HG03095 (cell line): ENCODE data around the gene ANKS6.

Experiments
- ATAC-seq: cut with Tn5 transposase; IDR thresholded peaks from one replicate; pipeline ENCODE4 v1.9.1; 2021; ENCODE audit warnings: moderate library complexity; ENCODE audit not compliant: unreplicated experiment

Gene ANKS6

DNA sequence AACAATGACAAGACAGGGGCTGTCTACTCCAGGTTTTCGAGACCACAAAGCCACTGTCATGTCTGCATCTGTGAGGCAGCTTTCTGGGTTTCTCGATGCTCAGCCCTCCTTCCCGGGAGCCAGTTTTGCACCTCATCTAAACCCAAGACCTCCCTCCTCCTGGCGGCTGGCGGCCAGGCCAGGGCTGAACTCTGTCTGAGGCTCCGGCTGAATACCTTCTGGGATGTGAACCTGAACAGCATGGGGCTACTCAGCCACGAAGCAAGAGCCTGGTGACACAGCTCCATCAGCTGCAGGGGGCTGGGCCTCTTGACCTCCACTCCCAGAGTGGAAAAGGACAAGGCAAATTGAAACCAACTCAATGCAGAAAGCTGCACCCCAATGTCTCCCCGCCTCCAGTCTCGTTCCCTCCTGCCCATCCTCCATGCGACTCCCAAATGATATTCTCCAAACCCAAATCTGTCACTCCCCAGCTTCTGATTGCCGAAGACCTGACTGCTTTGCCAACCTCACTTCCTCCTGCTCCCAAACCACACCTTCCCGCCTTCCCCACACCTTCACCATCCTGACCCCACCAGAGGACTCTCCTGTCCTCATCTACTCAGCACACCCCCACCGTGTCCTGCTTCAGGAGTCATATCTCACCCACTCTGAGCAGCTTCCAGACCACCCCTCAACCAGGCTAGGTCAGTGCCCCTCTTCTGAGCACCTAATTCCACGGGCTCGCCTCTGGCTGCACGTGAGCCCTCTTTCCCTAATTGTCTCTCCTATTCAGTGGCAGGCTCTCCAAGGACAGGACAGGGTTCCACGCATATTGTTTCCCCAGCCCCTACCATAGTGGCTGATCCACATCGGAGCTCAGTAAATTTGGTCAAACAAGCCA lies 4.5 kb downstream of the ANKS6 start:
- ATAC-seq: no peak

DNA sequence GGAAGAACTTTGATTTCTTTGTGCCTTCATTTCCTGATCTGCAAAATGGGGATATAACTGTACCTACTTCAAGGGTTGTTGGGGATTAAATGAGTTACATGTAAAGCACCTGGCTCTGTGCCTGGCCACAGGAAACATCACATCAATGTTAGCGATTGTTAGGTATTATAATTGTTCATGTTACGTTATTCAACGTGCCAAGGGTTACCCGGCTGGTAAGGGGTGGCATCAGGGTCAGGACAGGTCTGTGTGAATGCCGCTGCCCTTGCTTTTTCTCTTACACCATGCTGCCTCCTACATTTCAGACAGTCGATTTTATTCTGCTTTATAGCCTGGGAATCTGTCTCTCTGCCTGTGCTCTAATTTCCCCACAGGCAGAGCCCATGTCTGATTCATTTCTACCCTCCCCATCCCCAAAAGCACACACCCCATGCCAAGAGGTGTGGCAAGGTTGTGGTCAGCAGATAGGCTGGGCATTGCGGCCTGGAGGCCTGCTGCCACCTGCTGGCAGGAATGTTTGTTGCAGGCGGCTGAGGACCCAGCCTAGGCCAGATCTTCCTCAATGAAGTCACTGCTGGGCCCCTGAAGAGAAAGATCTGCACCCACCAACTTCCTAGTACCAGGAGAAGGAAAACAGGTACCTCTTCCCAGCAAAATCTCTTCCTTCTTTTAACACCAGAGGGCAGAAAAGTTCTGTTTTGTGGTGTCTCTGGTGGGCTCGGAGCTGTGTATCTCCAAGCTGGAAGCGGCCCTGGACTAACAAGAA lies 5.3 kb downstream of the ANKS6 start:
- ATAC-seq: no peak

DNA sequence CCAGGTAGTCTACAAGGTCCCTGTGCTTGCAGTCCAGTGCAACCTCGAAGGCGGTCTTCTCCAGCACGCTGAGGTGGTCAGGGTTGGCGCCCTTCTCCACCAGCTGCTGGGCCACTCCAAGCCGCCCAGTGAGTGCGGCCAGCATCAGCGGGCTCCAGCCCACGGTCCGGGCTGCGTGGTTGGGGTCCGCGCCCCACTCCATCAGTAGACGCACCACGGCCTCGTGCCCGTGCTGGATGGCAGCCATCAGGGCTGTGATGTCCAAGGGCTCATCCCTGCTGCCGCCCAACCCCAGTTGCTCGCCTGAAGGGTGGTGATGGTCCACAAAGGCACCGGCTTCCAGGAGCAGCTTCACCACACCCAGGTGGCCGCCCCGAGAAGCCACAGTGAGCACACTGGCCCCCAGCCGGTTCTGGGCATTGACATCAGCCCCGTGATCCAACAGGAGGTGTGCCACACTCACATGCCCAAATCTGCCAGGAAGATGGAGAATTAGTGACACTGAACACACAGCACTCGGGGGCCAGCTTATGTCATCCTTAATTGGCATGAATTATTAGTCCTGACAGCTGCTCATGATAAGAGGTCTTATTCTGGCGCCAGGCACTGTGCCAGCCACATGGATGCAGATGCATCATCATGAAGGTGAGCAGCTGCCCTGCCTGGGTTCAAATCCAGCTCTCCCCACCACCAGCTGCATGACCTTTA lies 6.1 kb downstream of the ANKS6 start:
- ATAC-seq: no peak

DNA sequence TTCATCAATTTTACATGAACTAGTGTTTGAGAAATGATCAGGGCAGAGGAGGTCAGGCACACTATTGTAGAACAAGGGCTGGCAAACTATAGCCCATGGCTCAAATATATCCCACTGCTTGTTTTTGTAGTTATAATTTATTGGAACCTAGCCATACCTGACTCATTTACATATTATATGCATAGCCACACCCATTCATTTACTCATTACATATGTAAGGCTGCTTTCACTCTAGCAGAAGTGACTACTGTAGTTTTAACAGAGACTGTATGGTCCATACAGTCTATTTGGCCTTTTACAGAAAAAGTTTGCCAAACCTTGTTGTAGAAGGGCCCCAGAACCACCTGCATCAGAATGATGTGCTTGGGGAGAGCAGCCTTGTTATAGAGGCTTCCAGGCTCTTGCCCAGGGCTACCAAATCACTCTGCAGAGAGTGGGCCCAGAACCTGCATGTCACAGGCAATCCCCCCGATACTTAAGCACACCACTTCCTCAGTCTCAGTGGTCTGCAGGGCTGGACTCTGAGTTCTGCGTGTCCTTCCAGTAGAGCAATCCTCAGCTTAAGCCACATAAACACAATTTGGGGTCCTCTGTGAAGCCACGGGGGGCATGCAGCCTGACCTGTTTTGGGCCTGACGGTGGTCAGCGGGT lies 6.7 kb downstream of the ANKS6 start:
- ATAC-seq: no peak

DNA sequence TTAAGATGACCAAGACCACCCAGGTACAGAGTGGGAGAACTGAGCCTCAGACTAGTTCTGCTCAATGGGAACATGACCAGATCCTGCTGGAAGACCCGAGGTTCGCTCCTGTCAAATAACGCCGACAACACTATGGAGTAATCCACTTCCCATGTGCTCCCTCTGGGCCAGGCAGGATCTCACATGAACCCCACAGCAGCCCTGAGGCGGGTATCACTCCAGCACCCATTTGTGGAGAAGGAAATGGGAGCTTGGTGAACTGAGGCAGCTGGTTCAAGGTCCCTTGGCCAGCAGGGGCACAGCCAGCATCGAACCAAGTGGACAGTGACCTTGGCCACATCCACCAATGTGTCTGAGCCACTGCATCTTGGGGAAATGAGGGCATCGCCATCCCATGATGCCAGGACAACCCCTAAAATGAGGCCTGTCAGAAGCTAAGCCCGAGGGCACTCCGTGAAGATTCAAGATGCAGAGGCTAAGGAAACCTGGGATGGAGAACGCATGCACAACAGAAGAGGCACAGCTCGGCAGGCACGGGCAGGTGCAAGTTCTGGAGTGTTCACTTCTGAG lies 8.5 kb downstream of the ANKS6 start:
- no peak for ATAC-seq

DNA sequence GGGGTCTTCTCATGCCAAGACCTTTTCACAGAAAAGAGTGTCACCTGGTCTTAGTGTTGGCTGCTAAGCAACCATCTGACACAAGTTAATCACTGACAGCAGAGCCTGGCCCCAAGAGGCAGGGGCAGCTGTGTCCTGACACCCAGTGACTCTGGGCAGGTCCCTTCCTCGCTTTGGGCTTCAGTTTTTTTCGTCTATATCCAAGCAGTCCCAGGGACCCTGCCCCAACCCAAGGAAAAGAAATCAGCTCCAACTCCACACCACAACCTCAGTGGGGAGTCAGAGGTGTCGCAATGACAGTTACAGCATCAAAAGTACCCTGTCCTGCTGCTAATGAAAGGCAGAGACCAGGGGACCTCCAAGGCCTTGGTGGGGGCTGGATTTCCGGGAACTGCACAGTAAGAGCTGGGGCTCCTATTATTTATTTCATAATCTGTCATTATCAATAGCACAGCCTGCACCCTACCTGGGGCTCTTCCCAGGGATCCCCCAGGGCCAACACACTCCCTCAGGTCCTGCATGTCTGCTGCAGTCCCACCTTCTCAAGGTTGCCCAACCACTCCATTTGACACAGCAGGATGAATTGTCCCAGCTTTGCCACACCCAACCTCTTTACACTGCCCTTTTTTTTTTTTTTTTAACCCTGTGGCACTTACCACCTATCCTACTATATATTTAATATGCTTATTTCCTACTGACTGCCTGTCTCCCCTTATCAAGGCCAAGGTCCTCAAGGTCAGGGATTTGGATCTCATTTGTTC lies 9.4 kb downstream of the ANKS6 start:
- no peak for ATAC-seq

DNA sequence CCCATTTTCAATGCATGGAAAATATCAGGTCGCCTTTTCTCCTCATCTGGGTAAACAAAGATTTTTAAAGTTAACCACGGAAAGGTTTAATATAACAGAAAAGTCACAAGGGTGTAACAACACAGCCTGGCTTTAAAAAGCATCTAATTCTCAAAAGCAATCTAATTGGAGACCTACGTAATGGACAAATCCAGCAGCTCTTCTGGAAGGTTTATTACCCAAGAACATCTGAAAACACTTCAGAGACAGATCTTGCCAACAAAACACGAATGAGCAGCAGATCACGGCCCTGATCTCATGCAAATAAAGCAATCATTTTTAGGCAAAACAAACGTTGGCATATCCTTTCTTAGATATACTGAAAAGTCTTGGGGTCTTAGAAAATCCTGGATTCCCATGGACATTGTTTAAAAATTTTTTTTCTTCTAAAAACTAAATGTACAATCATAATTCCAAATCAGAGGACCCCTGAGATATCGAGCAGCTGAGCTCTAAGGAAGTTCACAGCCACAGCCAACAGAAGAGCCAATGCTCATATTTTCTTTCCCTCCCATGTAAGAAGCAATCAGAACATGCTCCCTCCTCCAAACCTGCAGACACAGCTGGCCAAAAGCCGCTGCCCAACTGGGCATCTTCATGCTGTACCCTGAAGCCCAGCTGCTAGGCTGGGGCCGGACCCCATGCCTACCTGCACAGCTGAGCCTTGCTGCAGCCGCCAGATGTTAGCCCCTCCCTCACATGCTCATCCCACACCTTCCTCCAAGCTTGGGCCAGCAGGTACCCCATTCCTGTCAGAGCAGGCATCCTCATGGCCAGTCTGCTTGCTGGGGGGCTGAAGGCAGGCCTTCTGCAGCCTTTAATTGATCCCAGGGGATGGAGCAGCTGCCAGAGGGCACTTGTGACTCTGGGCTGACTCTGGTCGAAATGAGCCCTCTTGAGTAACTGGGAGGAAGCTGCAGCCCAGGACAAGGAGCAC lies 11.2 kb downstream of the ANKS6 start:
- ATAC-seq: no peak

DNA sequence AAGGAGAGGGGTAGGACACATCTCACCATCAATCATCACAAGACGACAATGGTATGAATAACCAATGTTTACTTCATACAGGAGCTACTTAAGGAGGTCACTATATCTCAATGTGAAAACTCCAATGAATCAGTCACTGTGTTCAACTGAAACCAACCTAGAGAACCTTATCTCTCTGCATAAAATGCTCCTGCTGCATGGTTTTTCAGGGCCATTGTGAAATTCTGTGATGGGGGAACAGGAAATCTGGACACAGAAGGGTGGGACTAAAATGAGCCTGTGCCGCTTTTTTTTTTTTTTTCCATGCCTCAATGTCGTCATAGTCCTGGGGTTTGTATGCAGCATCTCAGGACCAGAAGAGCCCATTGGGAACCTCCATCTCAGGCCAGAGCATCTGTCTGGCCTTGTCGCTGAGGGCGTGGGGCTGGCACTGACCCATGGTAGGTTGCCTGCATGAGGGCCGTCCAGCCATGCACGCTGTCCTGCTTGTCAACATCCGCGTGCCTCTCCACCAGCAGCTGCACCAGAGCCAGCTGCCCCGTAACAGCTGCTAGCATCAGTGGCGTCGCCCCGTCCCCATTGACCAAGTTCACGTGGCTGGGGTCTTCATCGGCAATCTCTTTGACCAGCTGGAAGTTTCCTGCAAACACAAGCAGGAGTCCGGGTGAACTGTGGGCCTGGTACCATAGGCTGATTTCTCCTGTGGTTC lies 12.7 kb downstream of the ANKS6 start:
- ATAC-seq: no peak

DNA sequence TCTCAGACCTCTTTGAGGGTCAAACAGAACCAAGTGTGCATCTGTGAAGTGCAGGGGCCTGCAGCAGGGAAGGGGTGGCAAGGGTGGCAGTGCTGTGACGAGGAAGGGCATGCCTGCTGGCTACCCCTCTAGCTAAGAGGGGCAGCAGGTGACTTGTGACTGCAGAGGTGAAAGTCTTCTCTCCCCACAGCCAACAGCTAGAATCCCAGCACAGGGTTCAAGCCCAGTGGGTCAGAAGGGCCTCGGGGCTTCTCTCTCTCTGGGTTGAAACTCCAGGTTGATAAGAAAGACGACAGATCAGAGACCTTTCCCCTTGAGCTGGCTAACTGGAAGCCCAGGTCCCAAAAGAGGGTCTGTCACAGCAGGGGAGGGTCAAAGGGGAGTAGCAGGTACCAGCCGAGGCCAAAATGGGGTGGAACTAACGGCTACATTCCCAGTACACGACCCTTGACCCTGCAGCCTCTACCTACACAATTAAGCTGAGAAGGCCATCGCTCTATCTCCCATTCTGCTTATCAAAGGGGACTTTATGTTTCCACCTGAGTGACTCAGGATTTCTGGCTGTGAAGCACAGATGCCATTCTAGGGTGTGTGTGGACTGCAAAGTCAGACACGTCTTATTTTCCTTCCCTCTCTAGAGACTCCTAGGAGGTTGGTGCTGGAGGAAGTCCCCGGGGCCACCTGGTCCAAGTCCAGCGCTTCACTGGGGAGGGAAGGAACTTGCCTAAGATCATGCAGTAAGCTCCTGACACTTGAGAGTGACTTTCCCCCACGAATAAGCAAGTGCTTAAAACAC lies 14.6 kb downstream of the ANKS6 start:
- ATAC-seq: no peak

DNA sequence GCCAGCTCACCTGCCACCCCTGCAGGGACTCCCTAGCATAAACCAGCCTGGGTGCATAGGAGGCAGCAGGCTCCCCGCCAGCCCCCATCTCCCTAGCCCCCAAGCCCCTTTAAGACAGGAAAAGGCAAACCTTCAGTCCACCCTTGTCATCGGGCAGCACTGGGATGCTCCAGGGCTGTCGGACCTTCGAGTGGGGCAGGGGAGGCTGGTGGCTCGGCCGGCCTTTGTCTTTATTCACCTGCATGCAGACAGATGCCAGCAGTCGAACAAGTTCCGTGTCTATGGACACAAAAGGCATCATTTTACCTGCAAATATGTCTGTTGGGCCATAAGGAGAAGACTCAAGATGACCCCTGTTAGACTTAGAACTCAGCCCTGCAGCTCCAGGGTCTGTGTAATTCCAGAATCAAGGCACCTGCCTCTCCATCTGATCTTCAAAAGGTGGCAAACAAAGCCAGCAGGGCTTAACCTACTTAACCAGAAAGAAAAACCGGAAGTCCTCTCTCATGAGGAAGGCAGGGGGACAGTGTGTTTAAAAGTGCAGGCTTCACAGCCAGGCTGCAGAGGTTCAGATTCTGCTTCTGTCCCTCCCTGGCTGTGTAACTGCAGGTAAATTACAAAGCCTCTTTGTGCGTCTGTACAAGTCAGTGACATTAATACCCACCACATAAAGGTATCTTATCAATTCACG lies 16.2 kb downstream of the ANKS6 start:
- ATAC-seq: no peak

DNA sequence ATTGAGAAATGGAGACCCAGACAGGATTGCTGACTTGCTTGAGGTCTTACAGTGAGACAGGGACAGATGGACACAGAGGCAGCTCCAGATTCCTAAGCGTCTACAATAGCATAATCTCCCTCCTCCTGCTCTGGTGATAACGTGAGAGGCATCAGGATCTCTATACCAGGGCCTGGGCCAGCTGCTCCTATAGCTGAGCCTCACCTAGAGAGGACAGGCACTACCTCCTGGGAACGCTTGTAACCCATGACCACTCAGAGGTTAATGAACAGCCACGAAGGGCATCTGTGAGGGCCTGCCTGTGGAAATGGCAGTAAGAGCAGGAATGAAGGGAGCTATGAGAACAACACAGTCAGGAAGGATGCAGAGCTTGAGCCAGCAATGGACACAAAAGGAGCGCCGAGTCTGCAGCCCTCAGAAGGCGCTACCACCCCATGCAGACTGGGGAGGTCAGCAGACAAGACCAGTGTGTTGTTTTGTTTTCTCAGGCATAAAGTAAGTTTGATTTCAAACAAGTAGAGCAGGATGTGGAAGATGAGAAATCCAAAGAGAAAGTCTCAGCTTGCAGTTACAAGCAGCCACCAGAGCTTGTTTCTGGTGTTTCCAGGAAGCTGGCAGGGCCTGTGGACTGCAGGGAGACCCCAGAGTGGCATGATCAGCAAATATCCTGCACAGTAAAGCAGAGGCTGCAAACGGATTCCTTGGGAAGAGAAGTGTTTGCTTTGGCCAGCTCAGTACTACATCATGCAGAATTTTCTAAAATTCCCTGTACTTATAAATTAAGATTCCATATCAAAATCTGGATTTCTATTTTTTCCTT lies 17.4 kb downstream of the ANKS6 start:
- no peak for ATAC-seq

DNA sequence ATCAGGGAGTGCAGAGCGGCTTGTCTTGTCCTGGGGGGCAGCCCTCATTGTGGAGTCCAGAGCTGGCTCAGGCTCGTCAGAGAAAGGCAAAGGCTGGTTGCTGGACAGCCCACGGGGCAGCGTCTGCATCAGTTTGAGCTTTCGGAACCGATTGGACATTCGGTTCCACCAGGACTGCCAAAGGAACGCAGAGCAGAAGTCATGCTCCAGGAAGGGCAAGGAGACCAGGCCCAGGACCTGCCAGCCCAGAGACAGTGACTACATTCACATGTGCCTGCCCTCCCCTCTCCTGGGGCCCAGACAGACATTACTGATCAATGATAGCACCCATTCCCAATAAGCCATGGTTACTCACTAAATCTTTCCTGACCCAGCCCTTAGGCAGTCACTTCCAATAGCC lies 18.1 kb downstream of the ANKS6 start:
- no peak for ATAC-seq

DNA sequence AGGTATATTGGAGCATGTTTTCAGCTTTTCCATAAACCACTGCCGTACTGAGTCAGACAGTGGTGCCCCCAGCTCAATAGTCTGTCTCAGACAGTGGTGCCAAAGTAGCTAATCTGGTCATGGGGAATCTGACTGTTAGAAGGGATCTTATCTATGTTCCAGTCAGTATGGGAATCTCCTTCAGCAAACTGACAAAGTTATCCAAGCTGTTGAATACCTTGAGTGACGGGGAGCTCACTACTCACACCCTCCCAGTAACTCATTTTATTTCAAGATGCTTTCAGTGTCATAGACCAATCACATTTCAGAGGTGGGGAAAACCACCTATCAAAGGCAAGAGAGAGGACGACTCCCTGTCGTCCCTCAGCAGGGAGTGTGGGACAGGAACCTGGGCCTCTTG lies 18.7 kb downstream of the ANKS6 start:
- no peak for ATAC-seq

DNA sequence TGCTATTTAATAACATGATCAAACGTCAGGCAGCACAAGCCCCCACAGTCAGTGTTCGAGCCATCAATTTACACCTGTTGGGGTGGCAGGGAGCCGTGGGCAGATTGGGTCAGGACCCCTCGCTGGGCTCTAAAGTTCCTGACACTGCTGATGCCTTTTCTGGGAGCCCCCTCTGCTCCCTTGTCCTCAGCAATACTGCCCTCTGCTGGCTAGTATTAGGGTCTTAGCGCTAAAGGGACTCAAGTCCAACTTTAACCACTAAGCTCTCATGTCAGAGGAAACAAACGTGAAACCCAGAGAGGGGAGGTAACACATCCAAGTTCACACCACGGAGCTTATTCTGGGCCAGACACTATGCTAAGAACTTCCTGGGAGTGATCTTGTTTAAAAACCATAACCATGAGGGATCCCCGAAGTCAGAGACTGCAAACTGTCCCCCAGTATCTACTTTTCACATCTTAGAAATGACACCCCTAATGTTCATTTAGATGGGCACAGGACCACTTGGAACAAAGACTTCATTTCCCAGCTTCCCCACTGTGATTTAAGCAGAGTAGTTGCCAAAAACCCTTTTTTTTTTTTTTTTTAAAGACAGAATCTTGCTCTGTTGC lies 20.4 kb downstream of the ANKS6 start:
- ATAC-seq: no peak

DNA sequence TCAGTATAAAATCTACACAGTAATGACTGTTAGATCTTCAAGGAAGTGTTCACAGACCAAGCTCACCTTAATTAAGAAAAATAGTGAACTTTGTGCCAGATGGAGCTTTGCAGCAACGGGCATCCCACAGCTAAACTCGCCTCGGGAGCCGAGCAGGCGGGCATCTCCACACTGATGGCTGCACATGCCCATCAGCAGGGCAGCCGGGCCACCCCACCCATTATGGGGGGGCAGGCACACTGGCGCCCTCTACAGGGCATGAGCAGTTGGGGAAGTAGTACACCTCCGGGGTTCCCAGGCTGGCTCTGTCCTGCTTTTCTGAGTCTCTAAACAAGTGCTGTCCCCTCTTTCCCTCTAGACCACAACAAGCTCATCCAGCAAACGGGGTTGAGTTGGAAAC lies 21.6 kb downstream of the ANKS6 start:
- ATAC-seq: no peak

DNA sequence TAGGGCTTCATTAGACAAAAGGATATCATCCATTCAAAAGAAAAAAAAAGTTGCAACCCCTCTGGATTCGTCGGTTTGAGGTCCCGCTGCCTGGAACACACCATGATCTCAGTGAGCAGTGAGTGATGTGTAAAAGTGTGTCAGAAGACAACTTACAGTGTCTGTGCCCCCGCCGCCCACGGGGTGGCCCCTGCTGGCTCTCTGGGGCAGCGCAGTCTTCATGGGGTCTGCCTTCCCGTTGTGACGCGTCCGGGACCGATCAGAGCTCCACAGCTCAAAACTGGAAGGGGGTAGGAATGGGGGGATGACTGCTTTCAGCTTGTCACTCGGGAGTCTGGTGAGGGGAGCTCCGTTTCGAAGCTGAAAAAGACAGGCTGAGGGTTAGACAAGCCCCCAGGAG lies 22.6 kb downstream of the ANKS6 start:
- no peak for ATAC-seq
